Posterior vena cava (tissue), 2 donors: Measurements from ENCODE around the gene CCL23. TPM values are rescaled to one million over a fixed set of nuclear protein-coding genes. Genes with fewer than 3 reads are reported as not detected.
"Not testable (repeated sequence)": the region's sequence is repeated elsewhere in the genome, so short reads cannot be mapped to it uniquely, and the experiment has no call there.

Experiments
- DNase-seq: peaks from one replicate; pipeline ENCODE4 v3.0.0-alpha.2; 2020; ENCODE audit warnings: low spot score
- intact Hi-C, 2 donors: fragments of 100-400 bp; cut with DNase I; formaldehyde crosslinking; loops; one replicate each; pipeline versions ENCODE4 v1.14.1 to v1.14.2; 2022 to 2023
- total RNA-seq, 2 donors: library from RNA; stranded (reverse); fragmentation: NEBNext Ultra II Directional; extraction: Animal tissue kit (Norgen Biotek cat#: 25700); gene quantifications; one replicate each; pipeline ENCODE4 v1.2.1, GENCODE V29; 2021
- donor health status: DM: yes; HTN: yes; CAD: no.
- donor health status: DM: yes; HTN: yes; CAD: no.

Gene CCL23
- total RNA-seq, 2 donors from 2014 or later = 2.5 to 2.6 TPM

- intact Hi-C loops = no loop called here
These were observed 8.6 kb downstream of the CCL23 start for GRCh38 chr17:36008998-36009665.

DNA sequence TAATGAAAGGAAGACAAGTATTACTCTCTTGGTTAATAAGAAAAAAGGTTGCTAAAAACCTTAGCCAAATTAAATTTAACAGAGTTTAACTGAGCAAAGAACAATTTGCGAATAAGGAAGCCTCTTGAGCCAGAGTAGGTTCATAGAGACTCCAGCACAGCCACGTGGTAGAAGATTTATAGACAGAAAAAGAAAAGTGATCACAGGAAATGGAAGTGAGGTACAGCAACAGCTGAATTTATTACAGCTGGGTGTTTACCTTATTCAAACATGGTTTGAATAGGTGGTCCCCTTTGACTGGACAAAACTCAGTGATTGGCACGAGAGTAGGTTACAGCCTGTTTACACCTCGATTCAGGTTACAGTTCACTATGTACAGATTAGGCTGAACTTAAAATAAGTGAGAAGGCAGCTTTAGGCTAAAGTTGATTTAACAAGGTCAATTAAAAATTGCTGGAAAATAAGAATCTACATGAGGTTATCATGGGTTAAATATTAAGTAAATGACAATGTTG lies 13.1 kb downstream of the CCL23 start:
- no peak for DNase-seq
- intact Hi-C loops = no loop called here

More at GRCh38 chr17:36008998-36009665, 8.6 kb downstream of the CCL23 start:
- DNase-seq = no peak

DNA sequence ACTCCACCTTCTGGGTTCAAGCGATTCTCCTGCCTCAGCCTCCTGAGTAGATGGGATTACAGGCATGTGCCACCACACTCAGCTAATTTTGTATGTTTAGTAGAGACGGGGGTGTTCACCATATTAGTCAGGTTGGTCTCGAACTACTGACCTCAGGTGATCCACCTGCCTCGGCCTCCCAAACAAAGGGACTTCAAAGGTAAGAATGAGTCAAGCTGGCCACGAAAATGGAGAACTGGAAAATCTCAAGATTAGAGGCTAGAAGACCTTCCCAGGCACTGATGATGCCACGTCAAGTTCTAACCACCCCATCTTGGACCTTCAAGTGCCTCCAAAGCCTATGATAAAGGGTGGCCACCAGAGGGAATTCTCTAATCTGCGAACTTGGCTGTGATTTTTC lies 15.1 kb downstream of the CCL23 start:
- intact Hi-C loops = no loop called here
- DNase-seq = no peak

- intact Hi-C loops = no loop called here
- DNase-seq = no peak
These were observed 15.7 kb downstream of the CCL23 start for GRCh38 chr17:36001862-36002603.

DNA sequence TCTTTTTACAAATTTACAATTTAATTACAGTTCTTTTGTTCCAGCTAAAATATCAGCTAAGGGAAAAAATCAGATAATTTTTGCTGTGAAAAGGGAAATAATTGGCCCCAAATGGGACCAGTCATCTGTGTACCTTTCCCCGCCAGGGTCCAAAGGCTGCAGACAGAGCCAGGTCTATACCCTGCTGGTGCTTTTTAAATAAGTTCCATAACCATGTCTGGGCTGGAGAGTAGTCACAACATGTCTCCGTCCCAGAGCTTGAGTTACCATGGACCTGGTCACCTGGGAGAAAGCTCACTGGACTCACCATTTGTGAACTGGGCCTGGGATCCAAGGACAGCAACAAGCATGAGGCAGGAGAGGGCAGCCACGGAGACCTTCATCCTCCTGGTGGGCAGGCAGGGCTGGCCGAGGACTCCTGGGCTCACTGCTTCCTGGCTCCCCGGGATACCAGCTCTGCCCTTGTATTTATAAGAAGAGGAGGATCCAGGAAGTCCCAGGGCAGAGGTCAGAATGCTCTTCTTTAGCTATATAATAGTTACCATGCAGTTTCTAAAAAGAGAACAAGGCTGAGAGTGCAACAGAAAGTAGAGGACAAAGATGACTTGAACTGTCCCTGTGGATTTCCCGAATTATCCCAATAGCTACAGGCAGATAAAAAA lies 16.5 kb downstream of the CCL23 start, which contains the start of gene CCL15:
Gene CCL15 (minus strand): TSS at position 444 of the 662 bp plus-strand sequence. CDS start 61 bp downstream, at position 383.
- intact Hi-C loops = no loop called here
- DNase-seq = no peak

DNA sequence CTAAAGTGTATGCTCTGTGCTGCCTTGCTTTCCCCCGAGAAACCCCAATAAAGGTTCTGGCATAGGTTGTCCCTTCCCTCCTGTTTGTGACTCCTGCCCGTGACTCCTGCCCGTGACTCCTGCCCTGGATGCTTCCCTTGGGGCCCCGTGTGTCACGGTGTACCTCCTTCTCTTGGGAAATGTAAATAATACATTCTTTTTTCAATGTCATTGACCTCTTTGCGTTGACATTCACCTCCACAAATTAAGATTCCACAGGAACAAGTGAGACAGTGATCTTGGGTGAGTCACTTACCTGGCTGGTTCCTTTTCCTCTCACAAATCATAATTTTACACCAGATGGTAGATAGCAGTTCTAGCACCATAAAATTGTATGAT lies 17.1 kb downstream of the CCL23 start:
- intact Hi-C loops = no loop called here
- DNase-seq = no peak

DNA sequence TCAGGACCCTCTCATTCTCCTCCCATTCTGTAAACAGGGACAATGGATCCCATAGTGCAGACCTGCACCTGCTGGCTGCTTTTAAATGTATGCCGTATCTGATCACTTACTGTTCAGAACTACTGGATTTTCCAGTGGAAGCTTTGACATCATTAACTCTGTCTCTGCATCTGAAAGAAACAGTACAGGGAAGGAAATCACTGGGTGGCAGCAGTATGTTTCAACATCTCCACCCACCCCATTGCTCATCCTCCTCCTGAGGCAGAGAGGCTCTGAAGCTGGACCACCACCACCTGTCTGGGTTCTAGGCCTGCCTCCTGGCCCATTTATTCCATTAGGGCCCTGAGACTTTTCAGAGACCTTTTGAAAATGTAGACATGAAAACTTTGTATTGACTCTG lies 19.0 kb downstream of the CCL23 start:
- intact Hi-C loops = no loop called here
- DNase-seq = no peak

DNA sequence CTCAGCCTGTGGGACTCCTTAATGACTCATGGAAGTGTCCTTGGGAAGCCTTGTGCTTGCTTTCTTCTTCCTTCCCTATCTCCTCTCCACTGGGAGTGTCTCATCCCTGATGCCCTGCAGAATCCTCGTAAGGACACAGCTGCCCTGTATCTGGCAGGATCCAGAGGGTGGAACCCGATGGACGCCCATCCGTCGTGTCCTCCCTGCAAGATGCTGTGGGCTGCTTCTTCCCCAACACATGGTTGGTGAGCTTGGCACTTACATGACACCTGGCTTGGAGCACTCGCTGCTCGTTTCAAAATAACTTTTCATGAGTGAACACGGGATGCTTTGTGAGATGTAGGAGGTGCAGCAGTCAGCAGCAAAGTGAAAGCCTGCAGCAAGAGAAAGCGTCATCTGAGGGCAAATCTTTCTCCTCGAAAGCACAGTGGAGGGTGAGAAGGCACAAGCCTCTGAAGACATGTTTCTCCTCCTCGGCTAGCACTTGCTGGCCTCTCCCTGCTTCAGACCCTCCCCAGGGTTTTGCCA lies 19.7 kb downstream of the CCL23 start:
- intact Hi-C loops = no loop called here

GRCh38 chr17:35995346-35995745 lies 22.4 kb downstream of the CCL23 start:
- intact Hi-C loops, DNase-seq: not testable (repeated sequence)

More for the DNA sequence above, 19.7 kb downstream of the CCL23 start:
- no peak for DNase-seq

DNA sequence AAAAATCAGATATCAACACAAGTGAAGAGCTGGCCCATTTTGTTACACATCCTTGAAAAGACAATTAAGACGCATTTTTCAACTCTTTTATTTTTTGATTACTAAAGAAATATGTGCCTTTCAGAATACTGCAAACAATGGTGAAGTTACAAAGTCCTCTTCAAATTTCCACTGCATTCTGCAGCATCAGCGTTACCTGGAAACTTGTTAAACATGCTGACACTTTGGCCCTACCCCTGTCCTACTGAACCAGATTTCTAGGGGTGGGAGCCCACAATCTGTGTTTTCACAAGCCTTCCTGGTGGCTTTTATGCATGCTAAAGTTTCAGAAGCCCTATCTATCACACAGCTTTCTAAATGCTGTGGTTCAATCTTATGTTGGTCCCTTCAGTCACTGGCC lies 26.7 kb downstream of the CCL23 start:
- no peak for DNase-seq
- intact Hi-C loops = no loop called here

- no peak for DNase-seq
- intact Hi-C loops = no loop called here
These were observed 29.6 kb downstream of the CCL23 start for GRCh38 chr17:35988164-35988563.

- no peak for DNase-seq
- intact Hi-C loops = no loop called here
These were observed 31.1 kb downstream of the CCL23 start, which contains the start of gene CCL14 for GRCh38 chr17:35986643-35987042. Gene CCL14, minus strand, starts transcription at chr17:35986729. Its CDS starts 80 bp downstream, at chr17:35986649.

- intact Hi-C loops = no loop called here
- DNase-seq = no peak
These were observed 33.6 kb downstream of the CCL23 start for GRCh38 chr17:35984140-35984539.

DNA sequence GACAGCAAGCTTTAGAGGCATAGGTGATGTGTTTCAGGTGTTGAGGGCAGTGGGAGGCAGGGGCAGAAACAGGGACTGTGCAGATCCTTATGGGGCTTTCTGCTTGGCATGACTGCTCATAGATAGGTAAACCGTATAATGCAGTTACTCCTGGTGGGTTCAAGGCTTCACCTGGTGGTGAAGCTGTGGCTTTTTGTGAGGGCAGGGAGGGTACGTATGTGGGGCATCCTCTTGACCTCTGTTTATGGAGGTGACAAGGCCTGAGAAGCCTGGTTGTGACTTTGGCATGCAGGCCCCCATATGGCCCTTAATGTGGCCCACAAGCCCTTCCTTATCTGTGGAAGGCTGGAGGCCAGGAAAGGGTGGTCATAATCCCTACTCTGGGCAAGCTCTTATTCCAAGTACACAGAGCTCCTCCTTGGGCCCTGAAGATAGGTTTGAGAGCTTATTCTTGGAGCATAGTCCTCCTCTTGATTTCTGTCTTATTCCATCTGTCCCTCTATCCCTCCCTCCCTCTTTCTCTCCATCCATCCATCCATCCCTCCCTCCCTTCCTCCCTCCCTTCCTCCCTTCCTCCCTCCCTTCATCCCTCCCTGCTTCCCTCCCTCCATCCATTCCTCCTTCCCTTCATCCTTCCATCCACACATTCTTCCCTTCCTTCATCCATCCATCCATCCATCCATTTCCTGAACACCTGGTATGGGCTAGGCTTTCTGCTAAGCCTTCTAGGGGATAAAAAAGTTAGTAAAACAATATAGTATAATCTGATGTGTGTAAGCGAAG lies 35.2 kb downstream of the CCL23 start:
- intact Hi-C loops = no loop called here
- DNase-seq = no peak

DNA sequence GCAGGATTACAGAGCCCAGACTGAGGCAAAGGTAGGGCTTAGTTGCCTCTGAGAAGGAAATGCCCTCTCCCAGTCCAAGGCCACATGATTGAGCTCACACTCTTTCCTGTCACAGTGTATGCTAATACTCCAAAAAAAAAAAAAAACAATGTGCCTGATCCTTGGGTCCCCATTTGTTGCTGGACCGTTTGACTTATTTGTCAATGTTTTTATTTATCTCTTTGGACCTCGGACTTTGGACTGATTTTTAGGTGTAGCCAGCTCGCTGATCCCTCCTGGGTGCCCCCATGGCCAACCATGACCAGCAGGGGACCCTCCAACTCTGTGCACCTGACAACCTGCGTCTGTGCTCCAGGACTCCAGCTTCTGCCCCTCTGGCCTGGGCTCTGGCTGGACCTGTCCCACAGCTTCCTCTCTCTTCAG lies 35.9 kb downstream of the CCL23 start:
- no peak for DNase-seq
- intact Hi-C loops = no loop called here

DNA sequence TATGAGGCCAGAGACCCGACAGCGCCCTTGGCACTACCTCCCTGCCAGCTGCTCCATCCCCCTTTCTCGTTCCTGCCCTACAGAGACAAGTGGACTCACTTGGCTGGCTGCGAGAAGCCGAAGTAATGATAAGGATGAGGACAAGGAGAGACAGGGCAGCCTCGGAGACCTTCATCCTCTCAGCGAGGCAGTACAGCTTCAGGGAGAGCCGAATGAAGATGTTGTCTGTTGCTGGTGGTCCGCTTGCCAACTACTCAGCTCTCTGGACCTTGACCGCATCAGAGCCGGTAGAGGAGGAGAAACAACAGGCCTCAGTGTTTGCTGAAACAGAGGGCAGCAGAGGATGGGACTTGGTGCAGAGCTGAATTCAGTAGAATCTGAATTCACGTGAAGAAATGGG lies 36.5 kb downstream of the CCL23 start, which contains the start of gene CCL16:
Gene CCL16 (minus strand): TSS at position 252 of the 400 bp plus-strand sequence. CDS start 77 bp downstream, at position 175.
- DNase-seq = no peak
- intact Hi-C loops = no loop called here

DNA sequence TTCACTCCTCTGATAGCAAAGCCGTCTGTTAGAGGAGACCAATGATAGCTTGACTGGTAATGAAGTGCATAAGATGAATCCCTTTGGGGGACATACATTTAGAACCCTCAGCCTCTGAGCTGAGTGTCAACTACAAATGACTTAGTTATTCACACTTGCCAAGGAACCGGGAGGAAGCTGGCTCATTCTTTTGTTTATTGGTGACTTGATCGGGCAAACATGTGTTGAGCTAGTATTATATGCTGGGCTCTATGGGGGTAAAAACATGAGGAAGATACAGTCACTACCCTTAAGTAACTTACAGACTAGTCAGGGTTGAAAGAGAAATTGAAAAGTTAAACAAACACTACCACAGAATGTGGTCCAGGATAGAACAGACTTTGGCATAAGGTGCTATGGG lies 39.4 kb downstream of the CCL23 start:
- no peak for DNase-seq
- intact Hi-C loops = no loop called here

GRCh38 chr17:35977509-35977908 lies 40.3 kb downstream of the CCL23 start:
- DNase-seq = no peak
- intact Hi-C loops = no loop called here
